ENCODE results near the gene ZC3HAV1. TPM values are rescaled to one million over a fixed set of nuclear protein-coding genes. Genes with fewer than 3 reads are reported as not detected.

ZC3HAV1 gene
- total and polyA plus RNA-seq, 9 of the 15 experiments (the other 6 are each of a cell fraction or from before 2014, with no cell fraction given), result 11.9 to 40.5 (median 23.9) TPM

GRCh38 chr7:139133335-139134139, 24.0 kb upstream of the ZC3HAV1 start (continued):
- TF ChIP-seq YY1 (IDR thresholded peaks at IDR 0.05; ENCODE audit: borderline replicate concordance in 1 of 3, control insufficient read depth in 1 of 3, extremely low read depth in 1 of 3, insufficient read depth in 3 of 3, insufficient read length in 1 of 3, insufficient replicate concordance in 2 of 3, low read depth in 1 of 3, low read length in 2 of 3) (peak in 2 of 3 experiments; percentile 65 to 88), RAD21 (CRISPR knock-in tag; conservative IDR thresholded peaks at IDR 0.05 in 1 of 2, IDR thresholded peaks at IDR 0.05 in 1 of 2) (peak; percentile 46 to 54; a peak in 3 of 4 replicates), CBX3 (IDR thresholded peaks at IDR 0.05; ENCODE audit: borderline replicate concordance in 1 of 2, low read length in 2 of 2) (peak in 1 of 2 experiments; percentile 99; a peak in 2 of 3 replicates), HBP1 (CRISPR knock-in tag; IDR thresholded peaks at IDR 0.05) (peak; percentile 79; the same call in 1 of the 2 replicates), ZNF717 (CRISPR knock-in tag; IDR thresholded peaks at IDR 0.05) (no peak), KLF1 (tag; IDR thresholded peaks at IDR 0.05) (no peak), ARNT (IDR thresholded peaks at IDR 0.05) (peak; percentile 93), ZNF445 (CRISPR knock-in tag; IDR thresholded peaks at IDR 0.05; ENCODE audit: low read depth) (no peak), NR3C1 (CRISPR knock-in tag; IDR thresholded peaks at IDR 0.05) (no peak), CEBPB (tag; IDR thresholded peaks at IDR 0.05) (no peak), FOXK2 (conservative IDR thresholded peaks at IDR 0.05 in 1 of 2, IDR thresholded peaks at IDR 0.05 in 1 of 2; ENCODE audit: low read depth in 2 of 2) (peak; percentile 81 to 88), ZNF695 (CRISPR knock-in tag; IDR thresholded peaks at IDR 0.05) (0 out of 2 replicates have a peak, but pooled peaks have one; percentile 64), ZNF263 (CRISPR knock-in tag; IDR thresholded peaks at IDR 0.05; ENCODE audit: borderline replicate concordance) (peak; percentile 41; the same call in 1 of the 2 replicates), BCL6 (CRISPR knock-in tag; IDR thresholded peaks at IDR 0.05) (no peak), SMC3 (conservative IDR thresholded peaks at IDR 0.05; ENCODE audit: insufficient read depth, low read depth, low read length) (peak; percentile 50), KDM4B (IDR thresholded peaks at IDR 0.05; ENCODE audit: borderline replicate concordance in 2 of 2, low read depth in 1 of 2) (peak in 1 of 2 experiments; percentile 92; a peak in 2 of 4 replicates), FOXP1 (CRISPR knock-in tag; IDR thresholded peaks at IDR 0.05) (peak; percentile 92; the same call in 1 of the 2 replicates), KDM5B (IDR thresholded peaks at IDR 0.05; ENCODE audit: insufficient replicate concordance, low read depth, low read length) (peak; percentile 92), CTCF (IDR thresholded peaks at IDR 0.05 in 2 of 3, conservative IDR thresholded peaks at IDR 0.05 in 1 of 3; ENCODE audit: insufficient read depth in 2 of 3, low read depth in 1 of 3, low read length in 3 of 3) (0 out of 6 replicates have a peak, but pooled peaks of 1 of the 3 experiments have one; percentile 9), KAT2B (IDR thresholded peaks at IDR 0.05; ENCODE audit: low read depth, low read length) (no peak), TFAM (CRISPR knock-in tag; conservative IDR thresholded peaks at IDR 0.05) (no peak), MXI1 (IDR thresholded peaks at IDR 0.05; ENCODE audit: low read depth, low read length) (peak; percentile 96)
- TF ChIP-seq, protein P1, sequence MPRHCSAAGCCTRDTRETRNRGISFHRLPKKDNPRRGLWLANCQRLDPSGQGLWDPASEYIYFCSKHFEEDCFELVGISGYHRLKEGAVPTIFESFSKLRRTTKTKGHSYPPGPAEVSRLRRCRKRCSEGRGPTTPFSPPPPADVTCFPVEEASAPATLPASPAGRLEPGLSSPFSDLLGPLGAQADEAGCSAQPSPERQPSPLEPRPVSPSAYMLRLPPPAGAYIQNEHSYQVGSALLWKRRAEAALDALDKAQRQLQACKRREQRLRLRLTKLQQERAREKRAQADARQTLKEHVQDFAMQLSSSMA (CRISPR knock-in tag; IDR thresholded peaks at IDR 0.05), result no peak

Measured in K562 (cell line).